ENCODE data around the gene ANKLE2.

ANKLE2 gene

DNA sequence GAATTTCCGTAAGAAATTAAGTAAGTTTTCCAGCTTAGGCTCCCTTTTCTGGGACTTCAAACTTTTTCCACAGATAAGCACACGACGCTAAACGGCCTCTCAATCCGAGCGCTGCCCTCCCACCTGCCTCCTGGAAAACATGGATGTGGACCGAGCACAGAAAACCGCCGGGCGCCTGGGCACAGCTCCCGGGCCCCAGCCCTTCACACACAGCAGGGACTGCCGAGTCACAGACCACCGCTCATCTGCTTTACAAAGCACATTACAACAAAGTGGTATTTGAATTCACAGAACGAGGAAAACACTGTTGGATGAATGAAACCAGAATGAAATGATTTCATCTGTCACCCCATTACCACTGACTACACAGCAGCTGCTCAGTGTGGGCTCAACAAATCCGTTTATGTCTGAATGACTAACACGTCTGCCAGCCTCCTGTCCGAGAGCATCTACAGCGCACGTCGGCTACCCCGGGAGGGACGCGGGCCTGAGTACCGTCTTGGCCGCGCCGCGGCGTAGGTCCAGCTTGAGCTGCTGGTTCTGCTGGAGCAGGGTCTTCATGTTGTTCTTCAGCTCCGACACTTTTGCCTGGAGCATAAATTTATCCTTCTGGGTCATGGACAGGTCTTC lies 13.1 kb upstream of the ANKLE2 start:
- Mint-ChIP-seq H3K4me1 (no peaks in the 10 kb centered on the region), H3K27ac (peak overlapping the region; percentile 82), H3K27me3 (ENCODE audit: low read depth, poor library complexity) (no peaks in the 10 kb centered on the region), H3K4me3 (no peak overlapping the region), H3K36me3 (ENCODE audit: low read depth) (peaks cover 33% of the 10 kb centered on the region), H3K9me3 (no peaks in the 10 kb centered on the region)
- no peak for DNase-seq
- TF ChIP-seq CTCF (IDR thresholded peaks at IDR 0.05), result no peak

- no peak overlapping the region for H3K4me3 Mint-ChIP-seq
- H3K36me3 Mint-ChIP-seq (ENCODE audit: low read depth), result peaks cover 33% of the 10 kb centered on the region
- TF ChIP-seq CTCF (IDR thresholded peaks at IDR 0.05), result no peak
- no peak for DNase-seq
- no peaks in the 10 kb centered on the region for H3K9me3 Mint-ChIP-seq
- H3K27ac Mint-ChIP-seq, result no peak overlapping the region
- H3K4me1 Mint-ChIP-seq, result peaks cover 4% of the 10 kb centered on the region
- H3K27me3 Mint-ChIP-seq (ENCODE audit: low read depth, poor library complexity), result no peaks in the 10 kb centered on the region
Observed at GRCh38 chr12:132774159-132774558, 12.5 kb upstream of the ANKLE2 start.

- no peak for TF ChIP-seq CTCF (IDR thresholded peaks at IDR 0.05)
- Mint-ChIP-seq H3K9me3 (no peaks in the 10 kb centered on the region), H3K27me3 (ENCODE audit: low read depth, poor library complexity) (no peaks in the 10 kb centered on the region), H3K4me3 (no peak overlapping the region), H3K4me1 (peaks cover 12% of the 10 kb centered on the region), H3K36me3 (ENCODE audit: low read depth) (peaks cover 39% of the 10 kb centered on the region), H3K27ac (no peak overlapping the region)
- DNase-seq, result no peak
Observed at GRCh38 chr12:132773077-132773955, 11.7 kb upstream of the ANKLE2 start.

GRCh38 chr12:132772606-132773005 lies 11.0 kb upstream of the ANKLE2 start:
- peaks cover 43% of the 10 kb centered on the region for H3K36me3 Mint-ChIP-seq (ENCODE audit: low read depth)
- no peak for TF ChIP-seq CTCF (IDR thresholded peaks at IDR 0.05)
- no peak overlapping the region for H3K4me3 Mint-ChIP-seq
- no peaks in the 10 kb centered on the region for H3K27me3 Mint-ChIP-seq (ENCODE audit: low read depth, poor library complexity)
- H3K27ac Mint-ChIP-seq, result no peak overlapping the region
- peaks cover 19% of the 10 kb centered on the region for H3K4me1 Mint-ChIP-seq
- DNase-seq, result no peak
- no peaks in the 10 kb centered on the region for H3K9me3 Mint-ChIP-seq

- Mint-ChIP-seq H3K4me3 (no peak overlapping the region), H3K9me3 (no peaks in the 10 kb centered on the region), H3K27ac (no peak overlapping the region), H3K36me3 (ENCODE audit: low read depth) (peaks cover 45% of the 10 kb centered on the region), H3K4me1 (peaks cover 31% of the 10 kb centered on the region), H3K27me3 (ENCODE audit: low read depth, poor library complexity) (no peaks in the 10 kb centered on the region)
- no peak for DNase-seq
- TF ChIP-seq CTCF (IDR thresholded peaks at IDR 0.05), result no peak
Observed at GRCh38 chr12:132771126-132771838, 9.7 kb upstream of the ANKLE2 start.
